Neural cell (in vitro differentiated cells): ENCODE measurements around the gene MICA. TPM values are rescaled to one million over a fixed set of nuclear protein-coding genes. Genes with fewer than 3 reads are reported as not detected.

ENCODE experiments used
- H2AFZ ChIP-seq: fragments of 200-600, 300-800 bp; sonication (generic), shearing (Covaris generic); 2 replicates; pipeline ENCODE4 v1.6.0; 2014; ENCODE audit warnings: low read depth, mild to moderate bottlenecking, antibody characterized with exemption, low read length, moderate library complexity
- H3F3A ChIP-seq: fragments of 200-600 bp; shearing (Covaris generic); 2 replicates; pipeline ENCODE4 v1.6.1; 2016; ENCODE audit warnings: mild to moderate bottlenecking, moderate library complexity, mixed read lengths, antibody characterized with exemption, low read length; ENCODE audit not compliant: insufficient read depth, poor library complexity, severe bottlenecking
- H3K27ac ChIP-seq: fragments of 200-600, 300-800 bp; sonication (generic), shearing (Covaris generic); 2 replicates; pipeline ENCODE4 v1.5.1; 2014; ENCODE audit warnings: mild to moderate bottlenecking, low read length, moderate library complexity
- H3K27me3 ChIP-seq: fragments of 300-800, 200-600 bp; sonication (generic), shearing (Covaris generic); 2 replicates; pipeline ENCODE4 v1.6.0; 2014; ENCODE audit warnings: mild to moderate bottlenecking, low read depth, low read length, moderate library complexity; ENCODE audit not compliant: insufficient read depth
- H3K36me3 ChIP-seq: fragments of 300-800, 200-600 bp; sonication (generic), shearing (Covaris generic); 2 replicates; pipeline ENCODE4 v1.5.1; 2014; ENCODE audit warnings: mild to moderate bottlenecking, antibody characterized with exemption, low read length, moderate library complexity; ENCODE audit not compliant: insufficient read depth
- H3K4me2 ChIP-seq: fragments of 300-800, 200-600 bp; sonication (generic), shearing (Covaris generic); 2 replicates; pipeline ENCODE4 v1.6.0; 2014; ENCODE audit warnings: mild to moderate bottlenecking, low read length
- H3K4me3 ChIP-seq: fragments of 300-800, 200-600 bp; sonication (generic), shearing (Covaris generic); 2 replicates; pipeline ENCODE4 v1.5.1; 2014; ENCODE audit warnings: mild to moderate bottlenecking, low read length, moderate library complexity
- H3K79me2 ChIP-seq: fragments of 200-600 bp; shearing (Covaris generic); replicated peaks from 2 replicates; pipeline ENCODE4 v1.6.0; 2014; ENCODE audit warnings: mild to moderate bottlenecking, low read length, moderate library complexity; ENCODE audit not compliant: insufficient read depth
- H3K9ac ChIP-seq: fragments of 300-800, 200-600 bp; sonication (generic), shearing (Covaris generic); 2 replicates; pipeline ENCODE4 v1.6.1; 2016; ENCODE audit warnings: mild to moderate bottlenecking, low read length, mixed read lengths
- H3K9me2 ChIP-seq: fragments of 200-600 bp; shearing (Covaris generic); 2 replicates; pipeline ENCODE4 v1.6.1; 2016; ENCODE audit warnings: mild to moderate bottlenecking, low read length, mixed read lengths; ENCODE audit not compliant: insufficient read depth
- H3K9me3 ChIP-seq: fragments of 200-600, 300-800 bp; sonication (generic), shearing (Covaris generic); 2 replicates; pipeline ENCODE4 v1.6.1; 2016; ENCODE audit warnings: mild to moderate bottlenecking, mixed run types, low read length, moderate library complexity, mixed read lengths
- H4K20me1 ChIP-seq: fragments of 200-600 bp; shearing (Covaris generic); 2 replicates; pipeline ENCODE4 v1.6.1; 2016; ENCODE audit warnings: mild to moderate bottlenecking, mixed run types; ENCODE audit not compliant: insufficient read depth
- CTCF ChIP-seq: fragments of 450-650 bp; IDR thresholded peaks from 2 replicates; pipeline ENCODE4 v1.5.1; 2014; ENCODE audit warnings: antibody characterized with exemption, mild to moderate bottlenecking, moderate library complexity; ENCODE audit not compliant: poor library complexity, severe bottlenecking
- EP300 ChIP-seq: fragments of 450-650 bp; conservative IDR thresholded peaks from 2 replicates; pipeline ENCODE4 v1.6.1; 2014; ENCODE audit warnings: antibody characterized with exemption, mild to moderate bottlenecking, moderate library complexity; ENCODE audit not compliant: poor library complexity, severe bottlenecking
- MXI1 ChIP-seq: fragments of 450-650 bp; conservative IDR thresholded peaks from 2 replicates; pipeline ENCODE4 v1.6.1; 2014; ENCODE audit warnings: antibody characterized with exemption, mild to moderate bottlenecking; ENCODE audit not compliant: poor library complexity, severe bottlenecking
- POLR2AphosphoS5 ChIP-seq: IDR thresholded peaks from 2 replicates; pipeline ENCODE4 v1.6.1; 2012
- RAD21 ChIP-seq: fragments of 450-650 bp; conservative IDR thresholded peaks from 2 replicates; pipeline ENCODE4 v1.6.1; 2014; ENCODE audit warnings: antibody characterized with exemption, mild to moderate bottlenecking, moderate library complexity
- REST ChIP-seq: IDR thresholded peaks from 2 replicates; pipeline ENCODE4 v1.6.1; 2012; ENCODE audit warnings: borderline replicate concordance
- SMC3 ChIP-seq: fragments of 450-650 bp; conservative IDR thresholded peaks from 2 replicates; pipeline ENCODE4 v1.6.1; 2014; ENCODE audit warnings: antibody characterized with exemption, mild to moderate bottlenecking, moderate library complexity; ENCODE audit not compliant: poor library complexity
- TAF1 ChIP-seq: IDR thresholded peaks from 2 replicates; pipeline ENCODE4 v1.6.1; 2012; ENCODE audit warnings: low read depth
- polyA plus RNA-seq: library from polyadenylated mRNA; depleted of rRNA; stranded (reverse); fragments of >200 nt; gene quantifications from 2 replicates; pipeline ENCODE4 v1.2.3, GENCODE V29; 2014

Gene MICA
- polyA plus RNA-seq, 1 donor from 2014 or later: 0.87 TPM

- no peaks in the 10 kb centered on the region for H3K79me2 ChIP-seq
- no peak overlapping the region for H3K4me3 ChIP-seq
- H3K9me2 ChIP-seq: no peaks in the 10 kb centered on the region
- H3K4me2 ChIP-seq: no peak overlapping the region
- H3F3A ChIP-seq: no peaks in the 10 kb centered on the region
- TF ChIP-seq MXI1: no peak
- TF ChIP-seq RAD21: no peak
- no peak for TF ChIP-seq SMC3
- TF ChIP-seq REST: no peak
- no peak for TF ChIP-seq TAF1
- H2AFZ ChIP-seq: no peak overlapping the region
- no peak overlapping the region for H3K9ac ChIP-seq
- H3K27me3 ChIP-seq: no peaks in the 10 kb centered on the region
- H3K27ac ChIP-seq: no peak overlapping the region
- no peaks in the 10 kb centered on the region for H3K36me3 ChIP-seq
- no peaks in the 10 kb centered on the region for H3K9me3 ChIP-seq
- no peaks in the 10 kb centered on the region for H4K20me1 ChIP-seq
These were observed 23.5 kb upstream of the MICA start for GRCh38 chr6:31379850-31380249.

GRCh38 chr6:31381666-31382065 is 21.7 kb upstream of the MICA start:
- no peaks in the 10 kb centered on the region for H3K27me3 ChIP-seq
- H4K20me1 ChIP-seq: no peaks in the 10 kb centered on the region
- H3K79me2 ChIP-seq: no peaks in the 10 kb centered on the region
- H2AFZ ChIP-seq: no peak overlapping the region
- no peaks in the 10 kb centered on the region for H3F3A ChIP-seq
- H3K27ac ChIP-seq: no peak overlapping the region
- no peaks in the 10 kb centered on the region for H3K9me3 ChIP-seq
- no peaks in the 10 kb centered on the region for H3K9me2 ChIP-seq
- no peak overlapping the region for H3K4me3 ChIP-seq
- no peak overlapping the region for H3K9ac ChIP-seq
- no peak overlapping the region for H3K4me2 ChIP-seq
- TF ChIP-seq REST: no peak
- TF ChIP-seq TAF1: no peak
- no peak for TF ChIP-seq EP300
- TF ChIP-seq MXI1: no peak
- TF ChIP-seq POLR2AphosphoS5: no peak
- TF ChIP-seq CTCF: no peak
- no peaks in the 10 kb centered on the region for H3K36me3 ChIP-seq
